ENCODE data around the gene CHCHD6.

DNA sequence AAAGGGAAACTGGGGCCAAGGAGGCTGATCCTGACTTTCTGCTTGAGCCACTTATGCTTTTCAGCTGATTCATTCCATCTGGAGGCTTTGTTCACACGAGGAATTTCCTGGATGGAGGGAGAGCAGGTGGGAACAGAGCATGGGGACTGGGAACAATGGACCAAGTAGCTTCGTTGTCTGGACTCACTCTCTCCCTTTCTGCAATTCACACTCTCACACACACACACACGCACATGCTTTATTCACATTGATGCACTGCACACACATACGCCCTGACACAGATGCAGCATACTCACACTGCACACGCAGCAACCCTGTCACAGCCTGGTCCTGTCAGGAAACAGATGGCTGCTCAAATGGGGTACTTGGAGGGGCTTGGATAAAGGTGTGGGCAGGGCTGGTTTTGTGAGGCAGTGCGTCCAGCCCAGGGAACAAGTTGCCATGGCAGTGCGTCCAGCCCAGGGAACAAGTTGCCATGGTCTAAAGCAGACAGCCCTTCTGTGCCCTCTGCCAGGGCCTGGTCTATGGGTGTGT lies 19.8 kb upstream of the CHCHD6 start:
- TF ChIP-seq, protein P1, sequence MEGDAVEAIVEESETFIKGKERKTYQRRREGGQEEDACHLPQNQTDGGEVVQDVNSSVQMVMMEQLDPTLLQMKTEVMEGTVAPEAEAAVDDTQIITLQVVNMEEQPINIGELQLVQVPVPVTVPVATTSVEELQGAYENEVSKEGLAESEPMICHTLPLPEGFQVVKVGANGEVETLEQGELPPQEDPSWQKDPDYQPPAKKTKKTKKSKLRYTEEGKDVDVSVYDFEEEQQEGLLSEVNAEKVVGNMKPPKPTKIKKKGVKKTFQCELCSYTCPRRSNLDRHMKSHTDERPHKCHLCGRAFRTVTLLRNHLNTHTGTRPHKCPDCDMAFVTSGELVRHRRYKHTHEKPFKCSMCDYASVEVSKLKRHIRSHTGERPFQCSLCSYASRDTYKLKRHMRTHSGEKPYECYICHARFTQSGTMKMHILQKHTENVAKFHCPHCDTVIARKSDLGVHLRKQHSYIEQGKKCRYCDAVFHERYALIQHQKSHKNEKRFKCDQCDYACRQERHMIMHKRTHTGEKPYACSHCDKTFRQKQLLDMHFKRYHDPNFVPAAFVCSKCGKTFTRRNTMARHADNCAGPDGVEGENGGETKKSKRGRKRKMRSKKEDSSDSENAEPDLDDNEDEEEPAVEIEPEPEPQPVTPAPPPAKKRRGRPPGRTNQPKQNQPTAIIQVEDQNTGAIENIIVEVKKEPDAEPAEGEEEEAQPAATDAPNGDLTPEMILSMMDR (IDR thresholded peaks at IDR 0.05; ENCODE audit: insufficient read depth, low read length, poor library complexity, severe bottlenecking) = no peak
- no peak for TF ChIP-seq EZH2phosphoT487 (conservative IDR thresholded peaks at IDR 0.05; ENCODE audit: low read length)
